ENCODE results near the gene DRD1.

- no peak for TF ChIP-seq POLR2AphosphoS5 (IDR thresholded peaks at IDR 0.05; ENCODE audit: low read depth, low read length)
- no peak for TF ChIP-seq EGR1 (IDR thresholded peaks at IDR 0.05; ENCODE audit: low read depth)
- TF ChIP-seq ELF1 (IDR thresholded peaks at IDR 0.05; ENCODE audit: borderline replicate concordance, low read depth): no peak
- TF ChIP-seq POLR2A (IDR thresholded peaks at IDR 0.05; ENCODE audit: borderline replicate concordance, extremely low read depth, insufficient read depth, insufficient read length): no peak
- TF ChIP-seq CTCF (IDR thresholded peaks at IDR 0.05 in 2 of 3, conservative IDR thresholded peaks at IDR 0.05 in 1 of 3; ENCODE audit: borderline replicate concordance in 1 of 3, insufficient read depth in 1 of 3, low read depth in 2 of 3, low read length in 2 of 3): no peak
- TF ChIP-seq EZH2 (IDR thresholded peaks at IDR 0.05): no peak
- TF ChIP-seq FOSL1 (IDR thresholded peaks at IDR 0.05; ENCODE audit: low read depth): no peak
- no peak for TF ChIP-seq REST (IDR thresholded peaks at IDR 0.05; ENCODE audit: low read depth)
- TF ChIP-seq ZNF274 (IDR thresholded peaks at IDR 0.05; ENCODE audit: low read depth, low read length): no peak
- no peak for TF ChIP-seq SRF (IDR thresholded peaks at IDR 0.05; ENCODE audit: low read depth)
These were observed 28.4 kb upstream of the DRD1 start for GRCh38 chr5:175472378-175472777.

Measured in HCT116 (cell line).